IPS DF 4.7 (cell line): Measurements from ENCODE around the gene NLGN1.
A peak's percentile ranks its signal among the peaks of the same experiment; 100 is the strongest.
"Not testable (repeated sequence)": the region's sequence is repeated elsewhere in the genome, so short reads cannot be mapped to it uniquely, and the experiment has no call there.

Experiments
- DNase-seq: peaks from one replicate; pipeline ENCODE4 v3.0.0-alpha.2; 2013; ENCODE audit warnings: low spot score; ENCODE audit errors: extremely low read depth

The NLGN1 gene

GRCh38 chr3:173429527-173429926 lies 32.0 kb downstream of the NLGN1 start:
- no peak for DNase-seq

GRCh38 chr3:173430576-173430975 lies 33.0 kb downstream of the NLGN1 start:
- DNase-seq, result no peak

- no peak for DNase-seq
Measured at GRCh38 chr3:173439004-173439403, 41.5 kb downstream of the NLGN1 start.

GRCh38 chr3:173440514-173440913 lies 43.0 kb downstream of the NLGN1 start:
- DNase-seq, result no peak

- DNase-seq, result not testable (repeated sequence)
Measured at GRCh38 chr3:173451561-173451960, 54.0 kb downstream of the NLGN1 start.

GRCh38 chr3:173463250-173463649 lies 65.7 kb downstream of the NLGN1 start:
- no peak for DNase-seq

- peak; percentile 11 for DNase-seq
Measured at GRCh38 chr3:173465112-173465511, 67.6 kb downstream of the NLGN1 start.

- no peak for DNase-seq
Measured at GRCh38 chr3:173465898-173466678, 68.5 kb downstream of the NLGN1 start.

- DNase-seq, result no peak
Measured at GRCh38 chr3:173467501-173467900, 70.0 kb downstream of the NLGN1 start.

- no peak for DNase-seq
Measured at GRCh38 chr3:173473237-173473636, 75.7 kb downstream of the NLGN1 start.

- DNase-seq, result no peak
Measured at GRCh38 chr3:173479301-173479700, 81.8 kb downstream of the NLGN1 start.

- no peak for DNase-seq
Measured at GRCh38 chr3:173501931-173502489, 104.5 kb downstream of the NLGN1 start.

GRCh38 chr3:173502983-173503568 lies 105.5 kb downstream of the NLGN1 start:
- DNase-seq, result no peak

GRCh38 chr3:173510565-173510964 lies 113.0 kb downstream of the NLGN1 start:
- no peak for DNase-seq

- DNase-seq, result no peak
Measured at GRCh38 chr3:173513123-173513522, 115.6 kb downstream of the NLGN1 start.

- DNase-seq, result no peak
Measured at GRCh38 chr3:173529062-173529711, 131.6 kb downstream of the NLGN1 start.

GRCh38 chr3:173531602-173532001 lies 134.1 kb downstream of the NLGN1 start:
- no peak for DNase-seq

- no peak for DNase-seq
Measured at GRCh38 chr3:173538410-173538809, 140.9 kb downstream of the NLGN1 start.

- not testable (repeated sequence) for DNase-seq
Measured at GRCh38 chr3:173545590-173545989, 148.0 kb downstream of the NLGN1 start.

- no peak for DNase-seq
Measured at GRCh38 chr3:173547070-173547469, 149.5 kb downstream of the NLGN1 start.

GRCh38 chr3:173548261-173548660 lies 150.7 kb downstream of the NLGN1 start:
- DNase-seq, result no peak

GRCh38 chr3:173552526-173552925 lies 155.0 kb downstream of the NLGN1 start:
- DNase-seq, result no peak
